ENCODE data around the gene MYO16. TPM values are rescaled to one million over a fixed set of nuclear protein-coding genes. Genes with fewer than 3 reads are reported as not detected.

Gene MYO16
- total RNA-seq, 1 experiment from 2014 or later, result not detected

DNA sequence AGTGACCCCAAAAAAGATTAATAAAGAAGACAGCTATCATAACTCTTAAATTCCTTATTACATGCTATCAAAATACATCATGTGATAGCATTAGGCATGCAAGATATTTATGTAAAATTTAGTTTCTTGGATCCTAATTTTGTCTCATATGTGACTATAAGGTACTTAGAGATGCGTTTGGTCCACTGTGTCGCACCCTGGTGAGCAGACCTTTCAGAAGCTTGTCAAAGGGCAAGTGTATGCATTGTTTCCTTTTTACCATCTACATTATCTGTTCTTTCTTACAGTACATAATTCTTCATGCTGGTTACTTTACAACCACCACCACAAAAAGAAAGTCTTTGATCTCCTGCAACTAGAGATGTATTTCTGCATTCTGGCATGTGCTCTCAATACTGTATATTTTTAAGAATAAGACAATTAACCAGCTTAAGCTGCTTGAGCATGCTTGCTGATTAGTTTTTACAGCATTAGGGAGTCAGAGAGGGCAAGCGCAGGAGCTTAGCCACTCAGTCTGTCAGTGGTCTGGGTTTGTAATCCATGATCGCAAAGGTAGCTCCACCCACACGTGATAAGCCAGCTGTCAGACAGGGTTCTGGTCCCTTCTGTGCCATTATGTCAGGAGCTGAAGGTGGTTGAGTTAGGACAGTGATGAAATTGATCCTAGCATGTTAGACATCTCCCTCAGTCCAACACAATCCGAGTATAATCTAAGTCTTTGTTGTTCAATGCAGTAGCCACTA lies 500.9 kb downstream of the MYO16 start:
- Histone ChIP-seq H4K5ac (ENCODE audit: insufficient read length, low read depth, low read length) (no peak overlapping the region), H2BK120ac (ENCODE audit: low read depth, low read length, poor library complexity, severe bottlenecking) (no peak overlapping the region), H2BK12ac (ENCODE audit: insufficient read length, low read depth, low read length) (no peak overlapping the region), H2BK20ac (ENCODE audit: low read depth, low read length, poor library complexity, severe bottlenecking) (no peak overlapping the region), H3K9me3 (ENCODE audit: control insufficient read depth, low read depth, low read length) (no peaks in the 10 kb centered on the region), H4K8ac (replicated peaks; ENCODE audit: insufficient read length, low read depth, low read length) (no peak overlapping the region), H3K56ac (ENCODE audit: insufficient read length, low read depth, low read length) (no peak overlapping the region), H3K14ac (ENCODE audit: insufficient read depth, low read length) (no peak overlapping the region), H3K27ac (ENCODE audit: insufficient read length, low read depth, low read length) (no peak overlapping the region), H2AFZ (ENCODE audit: low read length) (no peak overlapping the region), H3K4me2 (ENCODE audit: insufficient read depth, insufficient read length, low read length) (no peak overlapping the region), H4K91ac (ENCODE audit: insufficient read length, low read depth, low read length) (no peak overlapping the region), H3K79me1 (ENCODE audit: insufficient read depth, low read depth, low read length, poor library complexity, severe bottlenecking) (no peaks in the 10 kb centered on the region), H3K9ac (ENCODE audit: extremely low read depth, insufficient read length, low read length) (no peak overlapping the region), H3K23ac (ENCODE audit: insufficient read length, low read depth, low read length) (no peak overlapping the region), H3K79me2 (ENCODE audit: insufficient read depth, low read length) (no peaks in the 10 kb centered on the region), H2BK15ac (ENCODE audit: low read depth, low read length) (no peak overlapping the region), H3K23me2 (ENCODE audit: insufficient read length, low read depth, low read length, poor library complexity, severe bottlenecking) (no peaks in the 10 kb centered on the region), H3K18ac (ENCODE audit: insufficient read length, low read depth, low read length) (no peak overlapping the region), H3T11ph (ENCODE audit: low read length) (no peak overlapping the region), H3K4ac (ENCODE audit: low read depth, low read length) (no peak overlapping the region), H2BK5ac (ENCODE audit: insufficient read length, low read length) (no peak overlapping the region), H2AK5ac (ENCODE audit: insufficient read length, low read length) (no peak overlapping the region), H3K4me1 (ENCODE audit: insufficient read depth, low read length) (peaks cover 4% of the 10 kb centered on the region; the same call in 1 of the 2 replicates), H4K20me1 (ENCODE audit: control insufficient read depth, insufficient read depth, insufficient read length) (no peaks in the 10 kb centered on the region), H3K27me3 (ENCODE audit: insufficient read depth, low read length) (no peaks in the 10 kb centered on the region)
- WGBS (ENCODE audit: extremely low coverage, insufficient read length, low lambda C conversion rate), result no CpG with 5 or more reads among the region's 6 CpGs
- H3K9me3 Mint-ChIP-seq, result no peaks in the 10 kb centered on the region
- H3K27ac Mint-ChIP-seq, result no peak overlapping the region
- H3K4me1 Mint-ChIP-seq, result peaks cover 9 to 16% of the 10 kb centered on the region in 2 experiments; a peak in 3 of 4 replicates
- H3K4me3 Mint-ChIP-seq, result no peak overlapping the region
- H3K27me3 Mint-ChIP-seq (ENCODE audit: low read depth), result no peaks in the 10 kb centered on the region; the same call in 1 of the 2 replicates
- no peak for DNase-seq
- TF ChIP-seq, protein P1, sequence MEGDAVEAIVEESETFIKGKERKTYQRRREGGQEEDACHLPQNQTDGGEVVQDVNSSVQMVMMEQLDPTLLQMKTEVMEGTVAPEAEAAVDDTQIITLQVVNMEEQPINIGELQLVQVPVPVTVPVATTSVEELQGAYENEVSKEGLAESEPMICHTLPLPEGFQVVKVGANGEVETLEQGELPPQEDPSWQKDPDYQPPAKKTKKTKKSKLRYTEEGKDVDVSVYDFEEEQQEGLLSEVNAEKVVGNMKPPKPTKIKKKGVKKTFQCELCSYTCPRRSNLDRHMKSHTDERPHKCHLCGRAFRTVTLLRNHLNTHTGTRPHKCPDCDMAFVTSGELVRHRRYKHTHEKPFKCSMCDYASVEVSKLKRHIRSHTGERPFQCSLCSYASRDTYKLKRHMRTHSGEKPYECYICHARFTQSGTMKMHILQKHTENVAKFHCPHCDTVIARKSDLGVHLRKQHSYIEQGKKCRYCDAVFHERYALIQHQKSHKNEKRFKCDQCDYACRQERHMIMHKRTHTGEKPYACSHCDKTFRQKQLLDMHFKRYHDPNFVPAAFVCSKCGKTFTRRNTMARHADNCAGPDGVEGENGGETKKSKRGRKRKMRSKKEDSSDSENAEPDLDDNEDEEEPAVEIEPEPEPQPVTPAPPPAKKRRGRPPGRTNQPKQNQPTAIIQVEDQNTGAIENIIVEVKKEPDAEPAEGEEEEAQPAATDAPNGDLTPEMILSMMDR (conservative IDR thresholded peaks at IDR 0.05), result no peak
- H3K36me3 Mint-ChIP-seq (ENCODE audit: insufficient read depth in 1 of 3, low read depth in 3 of 3), result no peaks in the 10 kb centered on the region
